Upper lobe of right lung (tissue), 1 donor: ENCODE data around the gene CES5A. TPM values are rescaled to one million over a fixed set of nuclear protein-coding genes. Genes with fewer than 3 reads are reported as not detected.
"Not testable (repeated sequence)": the region's sequence is repeated elsewhere in the genome, so short reads cannot be mapped to it uniquely, and the experiment has no call there.

Source experiments
- ATAC-seq: fragments of 200-7000 bp; cut with Tn5 transposase; one replicate; pipeline ENCODE4 v1.9.1; 2020; ENCODE audit warnings: mild to moderate bottlenecking, moderate library complexity
- DNase-seq: peaks from one replicate; pipeline ENCODE4 v3.0.0-alpha.2; 2020
- H3K27ac ChIP-seq: fragments of 200-600 bp; one replicate; pipeline ENCODE4 v1.8.0; 2022
- H3K27me3 ChIP-seq: fragments of 200-600 bp; one replicate; pipeline ENCODE4 v1.8.0; 2022; ENCODE audit warnings: mild to moderate bottlenecking
- H3K36me3 ChIP-seq: fragments of 200-600 bp; one replicate; pipeline ENCODE4 v1.8.0; 2022
- H3K4me1 ChIP-seq: fragments of 200-600 bp; one replicate; pipeline ENCODE4 v1.8.0; 2022
- H3K4me3 ChIP-seq: fragments of 200-600 bp; one replicate; pipeline ENCODE4 v1.8.0; 2022; ENCODE audit warnings: mild to moderate bottlenecking
- H3K9me3 ChIP-seq: fragments of 200-600 bp; one replicate; pipeline ENCODE4 v1.8.0; 2022
- intact Hi-C: fragments of 100-400 bp; cut with DNase I; formaldehyde crosslinking; loops from one replicate; pipeline ENCODE4 v1.11.0; 2022
- total RNA-seq: library from RNA; stranded (reverse); fragmentation: NEBNext Ultra II Directional; extraction: Animal tissue kit (Norgen Biotek cat#: 25700); gene quantifications from one replicate; pipeline ENCODE4 v1.2.1, GENCODE V29; 2021
- TF ChIP-seq, protein P1 (sequence below): fragments of 200-600 bp; IDR thresholded peaks from one replicate; pipeline ENCODE4 v1.8.0; 2022; ENCODE audit warnings: antibody characterized with exemption
- donor health status: DM: no; HTN: yes; CAD: no; lungs with severe emphysema.

CES5A gene
- total RNA-seq, 1 donor from 2014 or later = not detected

DNA sequence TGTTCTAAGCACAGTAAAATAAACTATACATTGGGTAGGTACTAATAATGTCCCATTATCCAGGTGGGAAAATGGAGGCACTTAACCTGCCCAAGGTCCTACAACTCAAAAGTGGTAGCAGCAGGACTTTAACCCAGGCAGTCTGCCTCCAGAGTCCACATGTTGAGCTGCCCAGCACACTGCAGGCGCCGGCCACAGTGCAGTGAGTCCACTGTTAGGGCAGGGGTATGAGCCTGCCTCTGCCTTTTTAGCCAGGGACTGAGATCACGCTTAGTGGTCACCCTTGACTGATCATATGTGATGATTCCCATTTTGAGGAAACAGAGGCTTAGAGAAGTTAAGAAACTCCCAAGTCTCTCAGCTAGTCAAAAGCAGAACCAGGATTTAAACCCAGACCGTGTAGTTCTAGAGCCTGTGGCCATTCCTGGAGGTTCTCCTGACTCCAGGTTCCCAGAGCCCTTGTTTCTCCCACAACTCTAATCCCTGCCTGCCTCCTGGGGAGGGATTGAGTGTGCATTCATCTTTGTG lies 50.6 kb downstream of the CES5A start:
- Histone ChIP-seq H3K4me1 (no peaks in the 10 kb centered on the region), H3K9me3 (no peaks in the 10 kb centered on the region), H3K27ac (no peak overlapping the region), H3K36me3 (peaks cover 25% of the 10 kb centered on the region), H3K4me3 (no peak overlapping the region), H3K27me3 (no peaks in the 10 kb centered on the region)
- DNase-seq = no peak
- TF ChIP-seq, protein P1, sequence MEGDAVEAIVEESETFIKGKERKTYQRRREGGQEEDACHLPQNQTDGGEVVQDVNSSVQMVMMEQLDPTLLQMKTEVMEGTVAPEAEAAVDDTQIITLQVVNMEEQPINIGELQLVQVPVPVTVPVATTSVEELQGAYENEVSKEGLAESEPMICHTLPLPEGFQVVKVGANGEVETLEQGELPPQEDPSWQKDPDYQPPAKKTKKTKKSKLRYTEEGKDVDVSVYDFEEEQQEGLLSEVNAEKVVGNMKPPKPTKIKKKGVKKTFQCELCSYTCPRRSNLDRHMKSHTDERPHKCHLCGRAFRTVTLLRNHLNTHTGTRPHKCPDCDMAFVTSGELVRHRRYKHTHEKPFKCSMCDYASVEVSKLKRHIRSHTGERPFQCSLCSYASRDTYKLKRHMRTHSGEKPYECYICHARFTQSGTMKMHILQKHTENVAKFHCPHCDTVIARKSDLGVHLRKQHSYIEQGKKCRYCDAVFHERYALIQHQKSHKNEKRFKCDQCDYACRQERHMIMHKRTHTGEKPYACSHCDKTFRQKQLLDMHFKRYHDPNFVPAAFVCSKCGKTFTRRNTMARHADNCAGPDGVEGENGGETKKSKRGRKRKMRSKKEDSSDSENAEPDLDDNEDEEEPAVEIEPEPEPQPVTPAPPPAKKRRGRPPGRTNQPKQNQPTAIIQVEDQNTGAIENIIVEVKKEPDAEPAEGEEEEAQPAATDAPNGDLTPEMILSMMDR = no peak
- peak; percentile 30 for ATAC-seq
- intact Hi-C loops = no loop called here

DNA sequence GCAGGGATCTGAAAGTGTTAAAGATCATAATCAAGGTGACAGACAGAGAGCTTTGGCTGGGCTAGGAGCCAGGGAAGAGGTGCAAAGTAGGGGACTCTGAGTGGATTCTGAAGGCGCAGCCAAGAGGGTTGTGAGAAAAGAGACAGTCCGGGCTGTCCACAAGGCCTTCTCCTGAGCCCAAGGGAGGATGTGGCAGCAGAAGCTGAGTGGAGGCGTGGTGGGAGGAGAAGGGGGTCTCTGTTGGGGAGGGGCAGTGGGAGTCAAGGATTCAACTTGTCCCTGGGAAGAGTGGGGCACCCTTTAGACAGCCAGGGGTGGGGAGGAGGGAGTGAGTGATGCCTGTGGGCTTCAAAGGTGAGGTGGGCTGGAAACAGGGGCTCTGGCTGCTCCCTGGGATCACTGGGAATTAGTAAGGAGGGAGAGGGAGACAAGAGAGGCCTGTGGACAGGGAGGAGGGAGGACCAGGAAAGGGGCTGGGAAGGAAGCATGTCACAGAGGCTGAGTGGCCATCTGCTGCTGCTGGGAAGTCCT lies 52.8 kb downstream of the CES5A start:
- H3K36me3 ChIP-seq = peaks cover 25% of the 10 kb centered on the region

DNA sequence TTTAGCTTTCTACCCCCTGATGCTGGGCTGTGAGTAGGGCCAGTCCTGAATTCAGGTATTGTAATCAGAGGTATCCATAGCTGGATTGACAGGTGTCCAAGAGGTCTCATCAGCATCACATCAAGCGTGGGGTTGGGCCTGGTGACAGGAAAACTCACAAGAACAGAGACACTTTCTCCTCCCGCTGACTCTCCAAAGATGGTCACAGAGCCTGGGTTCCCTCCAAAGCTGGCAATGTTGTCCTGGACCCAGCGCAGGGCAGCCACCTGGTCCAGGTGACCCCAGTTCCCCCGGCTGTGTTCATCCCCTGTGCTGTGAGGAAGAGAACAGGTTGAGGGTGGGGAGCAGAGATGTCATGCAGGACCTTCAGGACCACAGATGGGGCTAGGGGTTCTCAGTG lies 54.0 kb downstream of the CES5A start:
- no peak overlapping the region for H3K4me3 ChIP-seq
- intact Hi-C loops = no loop called here
- H3K27me3 ChIP-seq = no peaks in the 10 kb centered on the region
- ATAC-seq (no peak), DNase-seq (no peak)
- TF ChIP-seq, protein P1 = no peak
- no peaks in the 10 kb centered on the region for H3K9me3 ChIP-seq
- H3K4me1 ChIP-seq = no peaks in the 10 kb centered on the region
- peaks cover 29% of the 10 kb centered on the region for H3K36me3 ChIP-seq
- no peak overlapping the region for H3K27ac ChIP-seq

More for the DNA sequence above, 52.8 kb downstream of the CES5A start:
- no peak overlapping the region for H3K4me3 ChIP-seq
- ATAC-seq (no peak), DNase-seq (no peak)
- intact Hi-C loops = no loop called here
- H3K9me3 ChIP-seq = no peaks in the 10 kb centered on the region
- TF ChIP-seq, protein P1 = no peak
- H3K27me3 ChIP-seq = no peaks in the 10 kb centered on the region
- H3K27ac ChIP-seq = no peak overlapping the region
- no peaks in the 10 kb centered on the region for H3K4me1 ChIP-seq

DNA sequence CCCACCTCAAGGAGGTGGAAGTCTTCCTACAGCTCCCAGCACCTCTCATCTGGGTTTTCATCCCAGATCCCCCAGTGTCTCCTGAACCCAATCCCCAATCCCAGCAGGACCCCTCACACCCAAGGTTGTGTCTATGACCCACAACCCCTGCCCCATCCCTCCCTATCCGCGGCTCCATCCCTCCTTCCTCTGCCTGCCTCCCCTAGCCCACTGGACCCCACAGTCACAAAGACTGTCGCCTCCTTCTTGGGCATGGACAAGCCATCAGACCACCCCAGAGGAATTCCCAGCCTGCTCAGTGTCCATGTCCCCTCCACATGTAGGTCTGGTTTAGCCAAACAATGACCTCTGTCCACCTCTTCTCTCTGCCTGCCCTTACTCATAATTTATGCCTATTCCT lies 54.6 kb downstream of the CES5A start:
- no peak overlapping the region for H3K4me3 ChIP-seq
- intact Hi-C loops = no loop called here
- TF ChIP-seq, protein P1 = no peak
- DNase-seq (no peak), ATAC-seq (no peak)
- no peaks in the 10 kb centered on the region for H3K27me3 ChIP-seq
- H3K27ac ChIP-seq = no peak overlapping the region
- H3K4me1 ChIP-seq = no peaks in the 10 kb centered on the region
- peaks cover 28% of the 10 kb centered on the region for H3K36me3 ChIP-seq
- no peaks in the 10 kb centered on the region for H3K9me3 ChIP-seq

DNA sequence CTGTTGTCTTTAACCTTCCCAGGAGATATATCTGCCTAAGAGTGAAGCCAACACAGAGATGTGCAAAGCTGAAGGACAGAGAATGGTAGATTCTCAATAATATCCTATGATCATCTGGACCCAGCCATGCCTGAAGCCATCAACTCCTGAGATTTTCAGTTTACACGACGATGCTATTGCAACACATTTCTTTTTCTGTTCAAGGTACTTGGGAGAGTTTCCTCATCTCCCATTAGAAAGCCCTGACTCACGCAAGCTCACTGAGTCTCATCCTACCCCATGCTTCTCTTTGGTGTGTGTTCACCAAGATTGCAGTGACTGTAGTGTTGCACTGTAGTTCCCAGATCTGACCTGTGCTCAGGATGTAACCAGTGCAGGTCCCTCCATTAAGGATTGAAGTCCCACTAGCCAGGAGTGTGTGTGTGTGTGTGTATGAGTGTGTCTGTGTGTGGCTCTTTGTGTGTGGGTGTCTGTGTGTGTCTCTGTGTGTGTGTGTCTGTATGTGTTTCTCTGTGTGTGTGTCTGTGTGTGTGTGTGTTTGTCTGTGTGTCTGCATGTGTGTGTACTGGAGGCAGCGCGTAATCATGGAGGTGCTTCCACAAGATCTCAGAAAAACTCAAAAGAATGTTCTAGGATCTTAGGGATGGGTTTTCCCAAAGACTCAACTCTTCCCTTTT lies 57.8 kb downstream of the CES5A start:
- Histone ChIP-seq H3K9me3 (no peaks in the 10 kb centered on the region), H3K27ac (no peak overlapping the region), H3K4me1 (no peaks in the 10 kb centered on the region), H3K27me3 (no peaks in the 10 kb centered on the region), H3K36me3 (peaks cover 17% of the 10 kb centered on the region), H3K4me3 (no peak overlapping the region)
- intact Hi-C loops = no loop called here
- ATAC-seq (no peak), DNase-seq (no peak)
- TF ChIP-seq, protein P1 = no peak

DNA sequence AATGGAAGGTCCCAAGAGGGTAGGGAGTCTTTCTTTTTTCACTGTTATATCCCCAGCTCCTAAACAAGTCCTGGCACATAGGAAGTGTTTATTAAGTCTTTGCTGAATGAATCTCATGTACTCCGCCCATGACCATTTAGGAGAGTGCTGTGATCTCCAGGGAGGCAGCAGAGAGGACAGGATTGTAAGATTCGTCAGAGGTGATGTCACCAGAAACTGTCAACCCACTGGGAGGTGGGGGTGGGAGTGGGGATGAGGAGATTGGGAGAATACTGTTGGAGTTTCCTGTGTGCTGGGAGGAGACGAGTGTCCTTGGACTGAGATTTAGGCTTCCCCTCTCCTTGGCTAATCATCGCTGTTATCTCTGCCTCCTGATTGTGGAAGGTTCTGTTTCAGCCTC lies 59.0 kb downstream of the CES5A start:
- H3K4me1 ChIP-seq, intact Hi-C loops, H3K4me3 ChIP-seq, H3K27me3 ChIP-seq, H3K36me3 ChIP-seq, ATAC-seq, H3K9me3 ChIP-seq, DNase-seq, H3K27ac ChIP-seq: not testable (repeated sequence)
